ENCODE data around the gene OSBPL5.

Gene OSBPL5

DNA sequence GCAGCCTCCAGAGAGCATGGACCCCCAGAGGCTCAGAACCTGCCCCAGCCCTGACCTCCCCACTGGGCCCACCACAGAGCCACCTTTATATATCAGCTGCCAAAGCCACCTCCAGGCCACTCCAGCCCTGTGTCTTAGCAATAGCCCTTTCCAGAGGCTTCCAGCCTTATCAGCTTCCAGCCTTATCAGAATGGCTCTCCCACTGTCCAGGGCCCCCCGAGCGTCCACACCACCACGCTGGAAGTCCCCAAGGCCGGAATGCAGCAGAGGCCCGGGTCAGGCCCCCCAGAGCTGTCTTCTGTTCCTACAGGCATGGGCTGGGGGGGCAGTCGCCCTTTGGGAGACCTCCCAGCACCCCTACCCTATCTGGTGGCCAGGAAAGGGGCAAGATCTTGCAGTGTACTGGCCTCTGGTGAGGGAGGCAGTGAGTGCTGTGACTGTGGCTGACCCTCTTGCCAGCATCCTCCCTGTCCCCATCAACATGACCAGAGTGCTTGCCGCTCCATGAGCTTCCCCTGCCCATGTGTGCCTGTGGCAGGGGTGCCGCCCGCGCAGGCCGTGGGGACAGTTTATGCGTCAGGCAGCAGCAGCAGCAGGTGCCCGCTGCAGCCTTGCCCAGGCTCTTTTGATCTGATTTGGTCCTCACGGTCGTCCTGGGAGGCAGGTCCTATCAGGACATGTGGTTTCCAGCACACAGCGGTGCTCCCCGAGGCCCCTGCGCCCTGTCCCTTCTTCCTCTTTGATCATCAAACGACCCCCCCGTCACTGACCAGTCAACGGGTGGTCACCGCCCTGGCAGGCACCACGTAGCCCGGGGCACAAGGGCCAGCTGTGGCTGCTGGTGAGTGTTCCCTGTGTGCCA lies 15.9 kb downstream of the OSBPL5 start:
- DNase-seq (ENCODE audit: low read depth), result no peak

DNA sequence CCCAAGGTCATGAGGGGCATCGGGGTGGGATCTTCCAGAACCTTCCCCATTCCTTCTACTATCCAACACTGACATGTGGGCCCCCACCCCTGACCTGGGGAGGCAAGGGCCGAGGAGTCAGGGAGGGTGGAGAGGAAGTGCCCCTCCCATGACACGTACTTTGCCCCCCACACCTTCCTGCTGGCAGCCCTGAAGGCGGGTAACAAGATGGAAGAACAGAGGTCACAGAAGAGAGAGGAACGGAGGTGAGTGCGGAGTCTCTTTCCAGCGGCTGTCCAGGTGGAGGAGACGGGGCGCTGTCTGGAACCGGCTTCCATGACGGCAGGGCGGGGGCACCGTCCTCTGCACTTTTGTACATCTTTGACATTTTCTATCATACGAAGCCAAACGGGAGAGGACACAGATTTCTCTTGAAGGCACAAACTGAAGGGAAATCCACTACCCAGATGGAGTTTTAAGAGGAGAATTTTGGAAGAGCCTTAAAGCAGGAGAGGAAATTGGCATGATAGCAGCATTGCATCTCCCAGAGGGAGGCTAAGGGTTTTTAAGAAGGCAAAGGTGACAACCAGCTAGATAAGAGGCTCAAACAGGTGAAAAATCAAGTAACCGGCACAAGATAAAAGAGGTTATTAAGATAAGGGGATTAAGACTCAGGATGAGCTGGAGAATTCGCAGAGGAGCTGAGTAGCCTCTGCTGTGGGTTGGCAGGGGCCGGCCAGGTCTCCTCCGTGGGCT lies 16.7 kb downstream of the OSBPL5 start:
- DNase-seq (ENCODE audit: low read depth), result no peak

DNA sequence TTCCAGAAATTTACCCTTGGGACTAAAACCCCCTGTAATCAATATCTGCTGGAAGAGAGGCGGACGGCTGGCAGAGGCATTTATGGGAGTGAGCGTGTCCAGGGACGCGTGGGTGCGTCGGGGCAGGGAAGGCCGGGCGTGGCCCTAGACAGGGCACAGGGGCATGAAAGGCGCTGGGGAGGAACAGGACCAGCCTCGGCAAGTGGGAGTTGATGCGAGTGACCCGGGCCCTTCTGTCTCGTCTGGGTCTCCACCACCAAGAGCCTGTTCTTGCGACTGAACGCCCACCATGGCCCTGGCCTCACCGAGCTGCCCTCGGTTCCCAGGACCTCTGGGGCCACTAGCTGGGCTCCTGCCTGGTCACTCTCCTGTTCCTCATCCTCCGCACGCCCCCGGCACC lies 17.5 kb downstream of the OSBPL5 start:
- no peak for DNase-seq (ENCODE audit: low read depth)

DNA sequence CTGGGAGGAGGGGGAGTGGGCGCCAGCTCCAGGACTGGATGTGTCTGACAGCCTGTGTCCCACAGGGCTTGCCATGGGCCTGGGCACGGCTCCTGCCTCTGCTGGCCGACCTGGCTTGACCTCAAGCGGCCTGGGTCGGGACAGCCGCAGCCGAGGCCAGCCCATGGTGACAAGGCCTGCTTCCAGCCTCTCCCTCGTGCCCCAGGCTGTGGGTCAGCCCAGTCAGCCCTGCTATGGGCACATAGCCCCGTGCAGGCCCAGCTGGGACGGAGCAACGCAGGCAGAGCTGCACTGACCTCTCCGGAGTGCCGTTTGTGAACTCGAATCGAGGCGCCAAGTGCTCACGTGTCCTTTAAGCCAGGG lies 17.9 kb downstream of the OSBPL5 start:
- DNase-seq (ENCODE audit: low read depth), result no peak

DNA sequence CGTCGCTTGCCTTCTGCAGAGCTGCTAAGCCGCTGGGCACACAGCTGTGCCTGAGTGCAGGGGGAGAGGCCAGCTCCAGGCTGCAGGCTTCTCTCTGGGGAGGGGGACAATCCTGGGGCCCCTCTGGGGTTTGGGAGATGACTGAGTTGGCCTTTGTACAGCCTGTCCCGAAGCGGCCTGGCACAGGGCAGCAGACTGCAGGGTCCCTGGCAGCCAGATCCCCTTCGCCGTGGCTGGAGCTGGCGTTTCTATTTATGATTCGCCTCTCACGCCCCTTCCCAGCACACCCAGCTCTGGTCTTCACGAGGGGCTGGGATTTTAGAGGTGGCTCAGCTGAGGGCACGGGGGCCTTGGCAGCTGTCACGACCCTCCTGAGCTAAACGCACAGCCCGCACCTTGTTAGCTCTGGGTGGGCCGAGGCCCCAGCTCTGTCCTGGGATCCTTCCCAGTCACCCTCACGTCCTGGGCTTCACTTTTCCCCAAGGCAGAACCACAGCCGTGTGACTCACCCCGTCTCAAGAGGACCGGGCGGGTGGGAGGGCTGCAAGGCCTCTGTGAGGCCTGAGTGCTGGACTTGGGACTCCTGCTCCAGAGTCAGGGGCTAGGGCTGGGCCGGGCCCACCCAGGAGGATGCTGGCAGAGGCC lies 18.4 kb downstream of the OSBPL5 start:
- peak; percentile 67 for DNase-seq (ENCODE audit: low read depth)

DNA sequence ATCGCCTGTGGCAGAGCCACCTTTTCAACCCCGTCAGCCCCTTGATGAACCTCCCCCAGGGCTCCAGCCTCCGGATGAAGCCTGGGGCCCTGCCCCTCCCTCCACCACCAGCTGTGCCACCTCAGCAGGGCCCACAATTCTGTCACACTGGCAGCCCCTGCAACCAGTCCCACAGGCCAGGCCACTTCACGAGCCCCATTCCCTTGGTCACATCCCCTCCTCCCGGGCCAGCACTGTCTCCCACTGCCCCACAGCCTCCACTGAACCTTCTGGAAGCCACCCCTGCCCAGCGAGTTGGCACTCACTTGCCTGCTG lies 19.9 kb downstream of the OSBPL5 start:
- DNase-seq (ENCODE audit: low read depth), result no peak

DNA sequence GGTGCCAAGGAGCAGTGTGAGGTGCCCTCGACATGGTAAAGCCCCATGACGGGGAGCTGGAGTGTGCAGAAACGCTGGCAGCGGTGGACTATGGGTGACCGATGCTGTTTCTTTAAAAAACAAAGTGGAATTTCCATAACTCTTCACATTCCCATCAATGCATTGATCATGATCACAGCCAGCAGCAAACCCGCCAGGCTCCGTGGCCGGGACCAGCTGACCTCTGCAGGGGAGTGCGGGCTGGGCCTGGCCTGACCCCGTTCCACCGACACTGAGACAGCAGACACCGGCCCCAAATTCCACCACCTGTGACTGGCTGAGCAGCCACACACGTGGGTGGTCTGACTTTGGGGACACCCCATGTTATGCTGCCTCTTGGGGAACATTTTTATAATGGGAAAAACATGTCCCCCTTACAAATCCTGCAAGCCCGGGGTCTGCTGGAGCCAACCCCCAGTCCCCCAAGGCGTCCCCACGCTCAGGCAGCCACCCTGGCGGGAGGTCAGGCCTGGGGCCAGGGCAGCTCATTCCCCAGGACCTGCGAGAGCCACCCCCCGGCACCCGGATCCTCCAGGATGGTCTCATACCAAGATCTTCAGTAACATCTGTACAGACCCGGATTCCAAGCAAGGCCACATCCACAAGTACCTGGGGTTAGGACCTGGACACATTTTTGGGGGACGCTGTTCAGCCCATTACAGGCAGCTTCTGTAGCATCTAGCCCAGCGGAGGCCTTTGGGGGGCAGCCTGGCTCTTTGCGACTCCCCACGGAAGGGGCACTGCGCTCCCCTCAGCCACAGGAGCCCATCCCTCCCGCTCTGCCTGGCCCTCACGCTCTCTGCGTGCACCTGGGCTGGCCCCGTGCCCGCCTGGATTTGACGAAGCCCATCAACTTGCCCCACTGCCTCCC lies 20.6 kb downstream of the OSBPL5 start:
- DNase-seq (ENCODE audit: low read depth), result no peak

DNA sequence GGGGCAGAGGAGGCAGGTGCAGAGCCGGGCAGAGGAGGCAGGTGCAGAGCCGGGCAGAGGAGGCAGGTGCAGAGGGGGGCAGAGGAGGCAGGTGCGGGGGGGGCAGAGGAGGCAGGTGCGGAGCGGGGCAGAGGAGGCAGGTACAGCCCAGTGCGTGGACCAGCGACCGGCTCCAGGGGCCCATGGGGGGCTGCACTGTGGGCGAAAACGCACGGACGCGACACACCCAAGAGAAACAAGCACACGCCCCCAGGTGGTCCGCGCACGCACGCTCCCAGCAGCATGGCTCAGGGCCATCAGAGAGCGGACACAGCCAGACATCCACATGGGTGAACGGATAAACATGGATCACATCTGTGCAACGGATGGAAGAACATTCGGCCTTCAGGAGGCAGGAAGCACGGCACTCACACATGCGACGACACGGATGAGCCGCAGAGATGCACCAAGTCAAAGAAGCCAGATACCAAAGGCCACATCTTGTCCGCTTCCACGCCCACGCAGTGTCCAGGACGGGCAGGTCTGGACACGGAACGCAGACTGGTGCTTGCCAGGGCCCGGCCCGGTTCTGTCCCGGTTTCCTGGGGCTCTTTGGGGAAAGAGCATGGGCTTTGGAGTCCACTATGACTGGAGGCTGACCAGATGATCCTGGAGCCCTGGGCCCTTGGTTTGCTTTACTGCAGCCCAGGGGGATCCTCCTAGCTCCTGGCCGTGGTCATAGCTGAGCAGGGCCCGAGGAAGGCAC lies 21.8 kb downstream of the OSBPL5 start:
- DNase-seq (ENCODE audit: low read depth), result no peak

DNA sequence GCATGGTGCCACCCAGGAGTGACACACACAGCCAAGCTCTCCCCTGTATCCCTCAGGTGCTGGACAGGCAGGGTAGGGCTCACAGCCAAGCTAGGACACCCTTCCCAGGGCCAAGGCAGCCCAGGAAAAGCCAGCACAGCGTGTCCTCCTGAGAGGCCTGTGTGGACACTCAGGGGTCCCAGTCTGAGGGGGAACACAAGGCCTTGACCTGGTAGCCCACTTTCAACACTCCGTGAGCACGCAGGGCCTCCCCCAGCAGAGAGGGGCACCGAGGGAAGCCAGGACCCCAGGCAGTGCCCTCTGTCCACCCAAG lies 24.9 kb downstream of the OSBPL5 start:
- no peak for DNase-seq (ENCODE audit: low read depth)

DNA sequence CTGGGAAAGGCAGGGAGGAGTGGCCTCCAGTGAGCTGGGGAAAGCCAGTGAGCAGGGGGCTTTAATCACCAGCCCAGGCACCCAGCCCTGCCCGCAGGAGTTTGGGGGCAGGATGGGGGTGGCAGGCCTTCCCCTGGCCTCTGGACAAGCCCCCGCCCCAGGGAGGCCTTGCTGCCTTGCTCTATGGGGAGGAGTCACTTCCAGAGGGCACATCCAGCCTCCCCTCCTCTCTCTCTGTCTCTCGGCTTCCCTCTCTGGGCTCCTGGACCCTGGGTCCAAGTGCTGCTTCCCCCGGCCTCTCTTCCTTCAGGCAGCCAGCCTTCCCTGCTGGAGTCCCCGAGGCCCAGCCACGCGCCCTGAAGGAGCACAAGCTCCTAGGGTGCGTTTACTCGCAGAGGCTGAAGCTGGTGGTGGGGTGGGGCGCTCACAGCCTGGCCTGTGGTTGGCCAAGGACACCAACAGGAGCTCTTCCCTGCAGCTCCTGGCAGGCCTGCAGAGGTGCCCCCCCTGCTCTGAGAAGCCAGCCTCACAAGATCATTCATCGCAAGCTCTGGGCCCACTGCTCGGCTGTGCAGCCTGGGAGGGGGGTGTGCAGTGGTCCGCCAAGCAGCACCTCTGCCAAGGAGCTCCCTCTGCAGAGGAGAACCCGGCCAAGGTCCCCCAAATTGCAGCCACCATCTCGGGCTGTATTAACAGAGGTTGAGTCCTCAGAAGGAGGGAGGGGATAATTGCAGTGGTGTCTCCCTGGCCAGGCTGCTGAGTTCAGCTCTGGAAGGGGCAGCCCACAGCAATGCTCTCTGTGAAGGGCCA lies 25.4 kb downstream of the OSBPL5 start:
- DNase-seq (ENCODE audit: low read depth), result no peak

DNA sequence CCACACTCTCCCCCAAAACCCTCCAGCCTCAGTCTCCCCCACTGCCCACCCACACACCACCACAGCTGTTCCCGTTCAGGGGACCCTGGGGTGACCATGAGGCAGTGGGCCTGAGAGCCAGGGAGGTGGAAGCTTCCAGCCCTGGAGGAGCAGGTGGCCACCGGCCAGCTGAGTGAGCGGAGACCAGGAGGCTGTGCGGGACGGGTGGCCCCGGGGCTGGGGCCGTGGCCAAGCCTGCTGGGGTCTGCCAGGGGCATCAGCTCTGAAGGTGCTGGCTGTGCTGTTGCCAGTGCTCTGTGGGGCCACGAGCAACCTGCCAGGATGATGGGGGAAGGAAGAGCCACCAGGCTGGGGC lies 26.0 kb downstream of the OSBPL5 start:
- DNase-seq (ENCODE audit: low read depth), result no peak

DNA sequence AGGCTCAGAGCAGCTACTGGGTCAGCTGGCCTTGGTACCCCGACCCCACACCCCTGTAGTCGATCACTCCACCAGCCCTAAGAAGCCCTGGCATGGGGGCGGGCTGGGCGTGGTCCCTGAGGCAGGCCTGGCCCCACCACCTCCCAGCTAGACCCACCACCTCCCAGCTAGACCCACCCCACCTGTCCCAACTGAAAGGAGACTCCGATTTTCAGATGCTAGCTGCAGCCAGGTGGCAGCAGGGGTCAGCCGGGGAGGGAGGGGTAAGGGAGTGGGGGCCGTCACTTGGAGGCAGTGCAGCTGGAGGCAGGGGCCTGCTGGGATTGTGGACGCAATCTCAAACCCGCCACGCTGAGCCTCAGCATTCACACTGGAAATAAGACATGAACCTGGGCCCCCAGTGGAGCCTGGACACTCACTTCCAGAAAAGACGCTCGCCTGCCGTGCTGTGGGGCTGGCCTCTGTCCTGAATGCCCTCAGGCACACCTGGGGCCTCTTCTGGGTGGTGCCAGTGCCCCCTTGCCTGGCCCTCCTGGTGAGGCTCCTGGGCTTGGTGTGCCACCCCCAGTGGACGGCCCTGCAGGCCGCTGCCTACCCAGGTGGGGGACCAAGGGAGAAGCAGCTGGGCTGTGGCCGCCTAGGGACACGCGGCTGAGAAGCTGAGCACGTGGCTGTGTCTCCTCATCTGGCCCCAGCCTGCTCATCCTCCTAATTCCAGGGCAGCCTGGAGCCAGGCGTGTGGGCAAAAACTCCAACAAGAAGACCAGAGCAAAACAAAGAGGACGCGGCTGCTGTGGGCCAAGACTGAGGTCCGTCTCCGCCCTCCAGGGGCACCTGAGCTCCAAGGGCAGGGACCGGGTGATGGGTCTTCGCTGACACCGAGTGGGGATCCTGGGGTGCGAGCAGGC lies 26.7 kb downstream of the OSBPL5 start:
- DNase-seq (ENCODE audit: low read depth), result no peak

DNA sequence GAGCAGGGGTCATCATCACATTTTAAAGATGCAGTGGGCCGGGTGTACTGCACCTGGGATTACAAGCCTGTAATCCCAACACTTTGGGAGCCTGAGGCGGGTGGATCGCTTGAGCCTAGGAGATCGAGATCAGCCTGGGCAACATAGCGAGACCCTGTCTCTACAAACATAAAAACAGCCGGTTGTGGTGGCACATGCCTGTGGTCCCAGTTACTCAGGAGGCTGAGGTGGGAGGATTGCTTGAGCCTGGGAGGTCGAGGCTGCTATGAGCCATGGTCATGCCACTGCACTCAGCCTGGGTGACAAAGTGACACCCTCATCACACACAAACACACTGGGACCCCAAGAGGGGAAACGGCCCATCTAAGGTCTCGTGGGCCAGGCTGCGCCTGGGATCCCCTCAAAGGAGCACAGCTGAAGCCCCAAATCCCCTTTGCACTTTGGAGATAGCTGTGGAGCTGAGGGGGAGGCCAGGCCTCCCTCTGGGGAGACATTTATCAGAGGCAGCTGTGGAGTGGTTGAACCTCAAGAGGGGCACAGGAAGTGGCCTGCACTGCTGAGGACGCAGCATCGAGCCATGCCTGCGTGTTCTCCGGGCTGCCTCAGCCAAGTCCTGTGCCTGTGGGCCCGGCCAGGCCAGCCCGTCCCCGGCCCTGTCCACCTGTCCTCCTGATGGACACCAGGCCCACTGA lies 27.5 kb downstream of the OSBPL5 start:
- no peak for DNase-seq (ENCODE audit: low read depth)

DNA sequence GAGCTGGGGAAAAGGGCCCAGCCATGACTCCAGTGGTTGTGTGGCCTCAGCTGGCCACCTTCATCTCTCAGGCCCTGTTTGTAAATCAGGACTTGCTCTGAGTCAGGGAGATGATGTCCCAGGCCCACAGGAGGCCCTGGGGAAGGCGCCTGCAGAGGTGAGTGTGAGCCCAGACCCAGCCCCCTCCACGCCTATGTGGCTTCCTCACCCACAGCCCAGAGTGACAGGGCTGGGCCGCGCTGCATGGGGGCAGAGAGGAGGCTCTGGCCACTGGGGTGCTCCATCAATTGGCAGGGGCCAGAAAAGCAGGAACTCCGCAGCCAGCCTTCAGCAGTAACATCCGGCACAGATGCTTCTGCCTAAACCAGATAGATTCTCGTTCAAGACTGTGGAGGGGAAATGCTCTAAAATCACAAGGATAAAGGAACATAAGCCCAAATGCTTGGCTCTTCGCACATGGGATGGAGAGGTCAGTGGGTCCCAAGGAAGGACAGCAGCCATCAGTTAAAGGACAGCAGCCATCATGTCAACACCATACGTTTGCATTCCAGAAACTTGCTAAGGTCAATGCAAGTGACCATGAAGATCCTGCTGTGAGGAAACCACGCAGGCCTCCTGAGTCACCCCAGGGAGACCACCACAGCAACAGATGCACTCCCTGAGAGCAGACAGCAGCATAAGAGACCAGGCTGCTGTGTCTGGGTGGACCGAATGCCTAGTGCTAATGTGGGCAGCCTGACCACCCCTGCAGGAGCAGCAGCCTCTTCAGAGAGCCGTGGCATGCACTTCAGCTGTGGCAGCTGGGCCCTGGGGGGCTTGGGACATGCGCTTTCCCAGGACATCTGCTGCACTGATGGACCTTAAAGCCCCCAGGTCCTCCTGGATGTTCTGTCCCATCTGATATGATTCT lies 28.3 kb downstream of the OSBPL5 start:
- DNase-seq (ENCODE audit: low read depth), result no peak

DNA sequence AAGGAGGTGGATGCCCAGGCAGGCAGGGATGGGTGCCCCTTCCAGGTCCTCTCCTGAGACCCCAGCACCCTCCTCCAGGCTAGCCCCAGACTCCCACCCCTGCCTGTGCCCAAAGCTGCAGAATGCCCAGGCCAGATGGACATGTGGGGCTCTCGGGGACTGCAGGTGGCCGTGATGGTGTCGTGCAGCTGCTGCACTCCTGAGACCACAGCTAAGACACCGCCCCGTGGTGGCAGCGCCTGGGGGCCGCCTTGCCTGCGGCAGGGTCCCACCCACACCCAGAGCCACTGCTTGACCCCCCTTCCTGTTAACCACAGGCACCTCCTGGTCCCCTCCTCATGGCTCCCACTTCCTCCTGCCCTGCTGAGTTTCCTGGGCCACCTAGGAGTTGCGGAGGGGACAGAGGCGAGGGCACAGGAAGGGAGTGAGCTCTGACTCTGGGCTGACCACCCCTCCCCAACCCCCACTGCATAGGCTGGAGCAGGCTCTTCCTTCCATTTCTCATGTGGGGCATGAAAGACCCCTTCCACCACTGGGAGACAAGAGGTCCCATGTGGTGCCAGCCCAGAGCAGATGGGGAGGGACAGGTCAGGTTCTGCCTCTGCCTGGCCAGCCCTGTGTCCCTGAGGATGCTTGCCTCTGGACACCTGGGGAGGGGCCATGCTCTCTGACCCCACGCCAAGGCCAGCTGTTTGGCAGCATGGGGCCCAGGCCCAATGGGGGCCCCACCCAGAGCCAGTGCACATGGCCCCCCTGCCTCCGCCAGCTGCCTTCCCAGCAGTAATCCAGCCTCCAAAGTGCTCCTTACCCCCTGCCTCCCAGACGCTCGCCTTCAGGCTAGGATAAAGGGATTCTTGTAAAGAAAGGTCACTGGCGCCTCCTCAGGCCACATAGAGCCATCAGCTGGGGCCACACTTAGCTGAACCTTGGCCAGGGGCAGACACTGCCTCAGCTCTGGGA lies 29.3 kb downstream of the OSBPL5 start:
- no peak for DNase-seq (ENCODE audit: low read depth)

DNA sequence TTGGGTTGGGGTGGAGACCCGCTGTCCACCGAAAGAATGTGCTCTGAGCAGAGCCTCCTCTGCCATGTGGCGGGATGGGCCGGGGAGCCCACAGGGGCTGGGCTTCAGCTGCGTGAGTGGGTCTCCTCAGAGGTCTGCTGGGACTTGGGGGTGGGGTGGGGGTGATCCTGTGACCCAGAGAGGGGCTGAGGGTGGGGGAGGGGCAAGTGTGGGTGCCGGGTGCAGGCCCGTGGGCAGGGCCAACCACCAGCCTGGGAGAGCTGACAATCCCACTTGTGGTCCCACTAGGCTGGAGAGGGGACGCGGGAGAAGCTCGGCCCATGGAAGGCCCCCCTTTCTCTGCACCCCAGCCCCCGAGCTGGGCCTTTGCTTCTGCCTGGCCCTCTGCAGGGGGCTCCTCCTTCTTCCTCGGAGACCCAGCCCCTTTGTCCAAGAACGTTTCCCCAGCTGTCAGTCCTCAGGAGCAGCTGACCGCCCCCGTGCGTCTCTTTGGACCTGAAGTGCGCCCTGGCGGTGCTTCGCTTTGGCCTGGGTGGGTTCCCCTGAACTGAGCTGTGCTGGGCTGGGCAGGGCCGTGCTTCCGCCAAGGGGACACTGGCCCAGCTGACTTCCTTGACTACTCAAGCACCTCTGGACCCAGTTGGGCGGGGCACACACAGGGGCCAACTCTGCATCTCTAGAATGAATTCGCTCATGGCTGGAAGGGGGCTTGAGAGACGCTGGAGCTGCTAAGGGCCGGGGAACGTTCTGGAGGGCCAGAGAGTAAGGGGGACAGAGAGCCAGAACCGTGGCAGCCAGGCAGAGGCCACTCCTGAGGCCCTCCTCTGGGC lies 30.2 kb downstream of the OSBPL5 start:
- no peak for DNase-seq (ENCODE audit: low read depth)

Data from GM04504 (cell line).